ENCODE results near the gene ZFP36L2. TPM values are rescaled to one million over a fixed set of nuclear protein-coding genes. Genes with fewer than 3 reads are reported as not detected.

ZFP36L2 gene
- total and polyA plus RNA-seq, 2 experiments from 2014 or later, result 13.8 to 78.2 TPM

DNA sequence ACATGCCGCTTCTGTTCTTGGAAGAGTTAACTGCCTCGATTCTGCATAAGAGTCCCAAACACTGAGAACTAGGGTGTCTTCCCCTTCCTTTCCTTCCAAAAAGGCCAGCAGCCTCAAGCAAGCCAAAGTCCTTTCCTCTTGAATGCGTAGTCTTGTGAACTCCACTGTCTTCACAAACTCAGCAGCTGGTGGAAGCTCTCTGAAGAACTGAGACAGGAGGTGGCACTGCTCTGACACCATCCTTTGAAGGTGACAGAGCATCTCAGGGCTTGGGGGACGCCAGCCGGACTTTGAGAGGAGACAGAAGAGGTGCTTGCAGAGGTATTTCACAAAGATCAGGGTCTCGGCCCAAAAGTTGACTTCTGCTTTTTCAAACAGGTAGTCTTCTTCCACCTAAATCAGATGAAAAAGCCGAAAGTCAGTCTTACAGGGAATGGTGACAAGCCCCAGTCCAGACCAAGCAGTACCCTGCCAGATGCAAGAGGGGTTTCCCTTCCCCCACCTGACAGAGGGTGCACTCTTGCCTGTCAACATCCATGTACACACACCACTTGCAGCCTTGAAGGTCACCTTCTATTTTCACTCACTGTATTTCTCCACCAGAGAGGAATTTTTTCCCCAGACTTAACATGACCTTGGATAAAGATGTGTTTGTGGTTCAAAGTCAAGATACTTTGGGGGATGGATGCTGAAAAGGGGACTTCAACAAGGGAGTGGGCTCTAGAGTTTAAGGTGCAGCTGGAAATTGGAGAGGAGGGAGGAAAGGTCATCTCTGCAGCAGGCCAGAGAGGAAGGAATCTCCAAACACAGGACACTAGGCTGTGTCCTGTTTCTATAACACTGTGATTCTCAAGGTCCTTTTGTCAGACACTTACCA, 4.8 kb upstream of the ZFP36L2 start:
- H3K9me2 ChIP-seq (ENCODE audit: insufficient read depth), result no peaks in the 10 kb centered on the region
- H2AFZ ChIP-seq, result no peak overlapping the region
- H3K79me2 ChIP-seq (ENCODE audit: insufficient read depth), result peaks cover under 1% of the 10 kb centered on the region
- H3K27ac ChIP-seq, result no peak overlapping the region
- no peaks in the 10 kb centered on the region for H4K20me1 ChIP-seq (ENCODE audit: insufficient read depth)
- H3K9ac ChIP-seq, result no peak overlapping the region
- DNase-seq, result no peak
- in situ Hi-C loops (cut with MboI), result loop anchor here (10.0 kb wide), 2 partner anchors 254 to 386 kb away; no protein-coding TSS in a partner anchor
- no peak for TF ChIP-seq EZH2phosphoT487 (IDR thresholded peaks at IDR 0.05; ENCODE audit: insufficient read depth, low read depth)
- no peaks in the 10 kb centered on the region for H3K27me3 ChIP-seq (replicated peaks; ENCODE audit: insufficient read depth)
- H3K4me1 ChIP-seq (ENCODE audit: insufficient read depth), result peaks cover 17% of the 10 kb centered on the region
- H3K4me2 ChIP-seq (ENCODE audit: unreplicated experiment), result no peak overlapping the region
- no peaks in the 10 kb centered on the region for H3K36me3 ChIP-seq (ENCODE audit: low read depth)
- H3K4me3 ChIP-seq, result no peak overlapping the region
- 82 to 83% methylated on average over 7 of the region's 7 CpGs for WGBS, 2 experiments (ENCODE audit: low coverage in 1 of 2, low lambda C conversion rate in 2 of 2, missing lambda C conversion rate in 2 of 2)
- H3F3A ChIP-seq (ENCODE audit: insufficient read depth), result peaks cover 17% of the 10 kb centered on the region
- H3K9me3 ChIP-seq (ENCODE audit: low read depth), result no peaks in the 10 kb centered on the region

- peaks cover 9% of the 10 kb centered on the region for H3K79me2 ChIP-seq (ENCODE audit: insufficient read depth)
- H4K20me1 ChIP-seq (ENCODE audit: insufficient read depth), result no peaks in the 10 kb centered on the region
- no peaks in the 10 kb centered on the region for H3K27me3 ChIP-seq (replicated peaks; ENCODE audit: insufficient read depth)
- H3K4me3 ChIP-seq, result no peak overlapping the region
- in situ Hi-C loops (cut with MboI), result loop anchor here (10.0 kb wide), 2 partner anchors 254 to 386 kb away; no protein-coding TSS in a partner anchor
- no peak overlapping the region for H3K4me2 ChIP-seq (ENCODE audit: unreplicated experiment)
- DNase-seq, result no peak
- peaks cover 17% of the 10 kb centered on the region for H3K4me1 ChIP-seq (ENCODE audit: insufficient read depth)
- no peaks in the 10 kb centered on the region for H3K36me3 ChIP-seq (ENCODE audit: low read depth)
- H3K9me3 ChIP-seq (ENCODE audit: low read depth), result no peaks in the 10 kb centered on the region
- H3K9me2 ChIP-seq (ENCODE audit: insufficient read depth), result no peaks in the 10 kb centered on the region
- H3K9ac ChIP-seq, result no peak overlapping the region
- TF ChIP-seq EZH2phosphoT487 (IDR thresholded peaks at IDR 0.05; ENCODE audit: insufficient read depth, low read depth) (no peak), EZH2 (IDR thresholded peaks at IDR 0.05; ENCODE audit: insufficient read depth, poor library complexity, severe bottlenecking) (no peak)
- peaks cover 17% of the 10 kb centered on the region for H3F3A ChIP-seq (ENCODE audit: insufficient read depth)
- 85 to 94% methylated on average over 4 of the region's 4 CpGs for WGBS, 2 experiments (ENCODE audit: low coverage in 1 of 2, low lambda C conversion rate in 2 of 2, missing lambda C conversion rate in 2 of 2)
- H3K27ac ChIP-seq, result no peak overlapping the region
- no peak overlapping the region for H2AFZ ChIP-seq
These were observed 4.0 kb upstream of the ZFP36L2 start for GRCh38 chr2:43230351-43230885.

DNA sequence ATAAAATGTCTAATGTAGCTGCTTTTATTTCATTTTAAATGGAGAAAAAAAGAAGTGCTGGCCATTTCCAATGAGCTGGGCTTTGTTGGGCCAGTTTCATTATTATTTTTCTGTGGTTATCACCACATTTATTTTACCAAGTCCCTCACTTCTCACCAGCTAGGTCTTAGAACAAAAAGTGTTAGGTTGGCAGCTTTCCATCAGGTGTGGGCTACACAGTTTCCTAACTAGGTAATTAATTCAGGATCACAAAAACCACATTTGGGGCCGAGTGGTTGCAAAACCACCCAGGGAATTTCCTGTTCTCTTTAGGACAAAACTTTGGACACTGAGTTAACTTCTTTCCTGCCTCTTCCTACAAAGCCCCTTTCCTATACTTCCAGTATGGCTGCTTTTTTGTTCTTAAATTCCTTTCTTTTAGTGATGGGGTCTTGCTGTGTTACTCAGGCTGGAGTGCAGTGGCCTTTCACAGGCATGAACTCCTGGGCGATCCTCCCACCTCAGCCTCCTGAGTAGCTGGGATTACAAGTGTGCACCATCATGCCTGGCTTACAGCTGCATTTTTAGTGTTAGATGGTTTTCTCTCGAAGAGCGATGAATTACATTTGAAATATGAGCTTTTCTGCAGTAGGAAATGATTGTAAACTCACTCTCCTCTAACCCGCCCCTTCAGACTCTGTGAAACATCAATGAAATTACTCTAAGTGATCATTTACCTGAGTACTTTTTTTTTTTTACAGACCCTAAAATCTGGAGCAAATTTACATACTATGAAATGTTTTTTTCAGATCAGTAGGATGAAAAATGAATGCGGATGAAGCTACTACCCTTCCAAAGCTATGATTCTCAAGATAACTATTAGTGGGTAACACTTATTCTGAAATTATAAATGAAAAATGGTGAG, 2.6 kb upstream of the ZFP36L2 start:
- WGBS, 2 experiments (ENCODE audit: low coverage in 1 of 2, low lambda C conversion rate in 2 of 2, missing lambda C conversion rate in 2 of 2), result 24 to 27% methylated on average over 6 of the region's 6 CpGs
- peak overlapping the region; percentile 43 for H3K4me2 ChIP-seq (ENCODE audit: unreplicated experiment)
- peaks cover 17% of the 10 kb centered on the region for H3K4me1 ChIP-seq (ENCODE audit: insufficient read depth)
- H3K9me3 ChIP-seq (ENCODE audit: low read depth), result no peaks in the 10 kb centered on the region
- H3K79me2 ChIP-seq (ENCODE audit: insufficient read depth), result peaks cover 23% of the 10 kb centered on the region
- peaks cover 18% of the 10 kb centered on the region for H3F3A ChIP-seq (ENCODE audit: insufficient read depth)
- no peaks in the 10 kb centered on the region for H3K27me3 ChIP-seq (replicated peaks; ENCODE audit: insufficient read depth)
- peak overlapping the region; percentile 9; the same call in 1 of the 2 replicates for H3K9ac ChIP-seq
- no peak overlapping the region for H2AFZ ChIP-seq
- H3K4me3 ChIP-seq, result no peak overlapping the region; the same call in 1 of the 2 replicates
- peak overlapping the region; percentile 93 for H3K27ac ChIP-seq
- H4K20me1 ChIP-seq (ENCODE audit: insufficient read depth), result no peaks in the 10 kb centered on the region
- peaks cover 2% of the 10 kb centered on the region; the same call in 1 of the 2 replicates for H3K36me3 ChIP-seq (ENCODE audit: low read depth)
- no peaks in the 10 kb centered on the region for H3K9me2 ChIP-seq (ENCODE audit: insufficient read depth)
- in situ Hi-C loops (cut with MboI), result loop anchor here (10.0 kb wide), 1 partner anchor 254 kb away; no protein-coding TSS in a partner anchor
- peak; percentile 30 for DNase-seq
- TF ChIP-seq EZH2phosphoT487 (IDR thresholded peaks at IDR 0.05; ENCODE audit: insufficient read depth, low read depth), result no peak
- TF ChIP-seq EZH2 (IDR thresholded peaks at IDR 0.05; ENCODE audit: insufficient read depth, poor library complexity, severe bottlenecking), result no peak

DNA sequence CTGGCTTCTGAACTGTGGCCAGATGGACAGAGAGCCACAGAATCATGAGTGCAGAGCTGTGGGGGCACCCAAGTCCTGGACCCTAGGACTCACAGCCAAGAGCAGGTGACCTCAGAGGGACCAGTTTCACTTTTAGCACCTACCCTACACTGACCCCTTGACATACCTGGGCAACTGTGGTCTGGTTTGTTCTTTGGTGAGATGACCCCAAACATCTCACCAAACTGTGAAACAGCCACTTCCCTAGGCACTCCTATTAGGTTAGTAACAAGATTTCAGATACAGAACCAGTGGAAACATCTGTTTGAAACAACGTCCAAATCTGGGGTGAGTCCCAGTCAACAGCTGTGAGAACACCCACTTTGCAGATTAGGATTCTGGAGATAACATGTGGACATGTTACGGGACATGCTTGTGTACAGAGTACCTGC, 1.9 kb upstream of the ZFP36L2 start:
- in situ Hi-C loops (cut with MboI), result loop anchor here (10.0 kb wide), 1 partner anchor 254 kb away; no protein-coding TSS in a partner anchor
- Histone ChIP-seq H4K20me1 (ENCODE audit: insufficient read depth) (no peaks in the 10 kb centered on the region), H3F3A (ENCODE audit: insufficient read depth) (peaks cover 24% of the 10 kb centered on the region), H3K79me2 (ENCODE audit: insufficient read depth) (peaks cover 29% of the 10 kb centered on the region), H3K27me3 (replicated peaks; ENCODE audit: insufficient read depth) (no peaks in the 10 kb centered on the region), H3K4me1 (ENCODE audit: insufficient read depth) (peaks cover 17% of the 10 kb centered on the region), H3K27ac (peak overlapping the region; percentile 93), H3K9ac (peak overlapping the region; percentile 96; the same call in 1 of the 2 replicates), H3K4me2 (ENCODE audit: unreplicated experiment) (peak overlapping the region; percentile 43), H3K36me3 (ENCODE audit: low read depth) (peaks cover 9% of the 10 kb centered on the region), H2AFZ (no peak overlapping the region), H3K9me2 (ENCODE audit: insufficient read depth) (no peaks in the 10 kb centered on the region), H3K9me3 (ENCODE audit: low read depth) (no peaks in the 10 kb centered on the region), H3K4me3 (0 out of 2 replicates have a peak overlapping the region, but pooled peaks have one; percentile 78)
- no peak for TF ChIP-seq EZH2 (IDR thresholded peaks at IDR 0.05; ENCODE audit: insufficient read depth, poor library complexity, severe bottlenecking)
- 30 to 44% methylated on average over 2 of the region's 2 CpGs for WGBS, 2 experiments (ENCODE audit: low coverage in 1 of 2, low lambda C conversion rate in 2 of 2, missing lambda C conversion rate in 2 of 2)
- DNase-seq, result peak; percentile 18

Data from GM23248 (cell line).